ENCODE measurements around the gene CLIP2.
A peak's percentile ranks its signal among the peaks of the same experiment; 100 is the strongest.

CLIP2 gene

DNA sequence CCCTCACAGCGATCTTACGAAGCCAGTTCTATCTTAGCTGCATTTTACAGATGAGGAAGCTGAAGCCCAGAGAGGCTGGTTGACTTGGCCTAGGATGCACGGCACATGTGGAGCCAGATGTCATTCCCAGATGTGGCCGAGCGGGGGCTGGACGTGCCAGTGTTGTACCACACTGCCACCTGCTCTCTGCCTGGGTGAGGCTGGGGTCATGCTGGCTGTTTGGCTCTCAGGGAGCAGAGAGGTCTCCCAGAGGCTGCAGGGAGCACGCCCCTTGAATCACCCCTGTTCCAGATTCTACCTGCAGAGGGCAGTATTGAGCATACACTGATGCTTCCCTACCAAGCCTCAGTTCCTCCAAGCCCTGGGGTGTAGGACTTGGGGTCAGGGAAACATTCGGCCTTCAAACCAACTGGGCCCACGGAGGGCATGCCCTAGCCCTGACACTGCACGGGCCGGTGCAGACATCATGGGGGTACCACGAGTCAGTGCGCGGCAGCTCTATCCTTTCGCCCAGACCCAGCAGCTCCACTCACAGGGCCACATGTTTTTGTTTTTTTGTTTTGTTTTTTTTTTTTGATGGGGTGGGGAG is 160.7 kb downstream of the CLIP2 start:
- DNase-seq, result no peak

DNA sequence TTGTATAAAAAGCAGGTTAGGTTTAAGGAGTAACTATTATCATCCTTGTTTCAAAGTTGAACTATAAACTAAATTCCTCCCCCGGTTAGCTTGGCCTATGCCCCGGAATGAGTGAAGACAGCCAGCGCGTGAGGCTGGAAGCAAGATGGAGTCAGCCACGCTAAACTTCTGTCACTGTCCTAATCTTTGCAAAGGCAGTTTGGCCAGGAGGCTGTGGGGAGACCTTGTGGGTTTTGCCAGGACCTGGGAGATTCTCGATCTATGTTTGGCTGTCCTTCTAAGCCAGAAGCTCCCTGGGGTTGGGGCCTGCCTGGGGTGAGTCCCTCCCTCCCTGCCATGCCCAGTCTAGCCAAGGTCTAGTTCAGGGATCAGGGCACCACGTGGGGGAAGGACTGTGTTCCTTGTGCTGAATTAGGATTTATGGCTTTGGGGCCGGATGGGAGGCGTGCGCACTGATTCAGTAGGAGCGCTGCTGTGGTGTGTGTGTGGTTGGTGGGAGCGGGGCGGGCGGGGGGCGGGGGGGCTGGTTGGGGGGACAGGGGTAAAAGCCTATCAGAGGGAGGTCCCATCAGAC is 163.6 kb downstream of the CLIP2 start:
- DNase-seq, result peak; percentile 15

DNA sequence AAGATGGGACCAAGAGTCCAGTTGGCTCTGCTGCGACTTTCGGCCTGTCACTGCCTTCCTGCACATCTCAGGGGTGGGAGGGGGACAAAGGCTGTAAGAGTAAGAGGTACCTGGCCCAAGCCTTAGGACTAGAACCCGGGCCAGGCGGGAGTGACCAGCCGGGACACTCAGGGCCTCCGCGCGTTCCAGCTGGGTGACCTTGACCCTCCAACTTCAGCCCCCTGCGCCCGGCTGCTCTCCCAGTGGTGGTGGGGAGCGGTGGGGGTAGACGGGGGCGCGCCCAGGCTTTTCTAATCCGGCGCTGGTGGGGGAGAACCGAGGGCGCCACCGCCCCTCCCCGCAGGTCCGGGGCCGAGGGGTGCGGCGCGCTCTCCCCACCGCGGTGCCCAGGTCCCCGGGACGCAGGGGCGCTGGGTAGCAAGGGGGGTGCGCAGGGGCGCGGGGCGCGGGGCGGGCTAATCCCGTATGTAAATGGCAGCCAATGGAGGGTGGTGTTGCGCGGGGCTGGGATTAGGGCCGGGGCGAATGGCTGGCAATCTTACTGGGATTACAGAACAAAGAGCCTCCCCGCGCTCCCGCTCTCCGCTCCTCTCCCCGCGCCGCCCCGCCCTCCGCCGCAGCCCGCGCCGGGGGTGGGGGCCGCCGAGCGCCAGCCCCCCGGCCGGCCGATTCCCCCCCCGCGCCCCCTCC is 164.3 kb downstream of the CLIP2 start, which contains the start of gene GTF2IRD1:
GTF2IRD1 (plus strand) TSS at position 585 of the 690 bp plus-strand sequence. CDS start 54,175 bp downstream, outside the sequence.
- peak; percentile 76 for DNase-seq

DNA sequence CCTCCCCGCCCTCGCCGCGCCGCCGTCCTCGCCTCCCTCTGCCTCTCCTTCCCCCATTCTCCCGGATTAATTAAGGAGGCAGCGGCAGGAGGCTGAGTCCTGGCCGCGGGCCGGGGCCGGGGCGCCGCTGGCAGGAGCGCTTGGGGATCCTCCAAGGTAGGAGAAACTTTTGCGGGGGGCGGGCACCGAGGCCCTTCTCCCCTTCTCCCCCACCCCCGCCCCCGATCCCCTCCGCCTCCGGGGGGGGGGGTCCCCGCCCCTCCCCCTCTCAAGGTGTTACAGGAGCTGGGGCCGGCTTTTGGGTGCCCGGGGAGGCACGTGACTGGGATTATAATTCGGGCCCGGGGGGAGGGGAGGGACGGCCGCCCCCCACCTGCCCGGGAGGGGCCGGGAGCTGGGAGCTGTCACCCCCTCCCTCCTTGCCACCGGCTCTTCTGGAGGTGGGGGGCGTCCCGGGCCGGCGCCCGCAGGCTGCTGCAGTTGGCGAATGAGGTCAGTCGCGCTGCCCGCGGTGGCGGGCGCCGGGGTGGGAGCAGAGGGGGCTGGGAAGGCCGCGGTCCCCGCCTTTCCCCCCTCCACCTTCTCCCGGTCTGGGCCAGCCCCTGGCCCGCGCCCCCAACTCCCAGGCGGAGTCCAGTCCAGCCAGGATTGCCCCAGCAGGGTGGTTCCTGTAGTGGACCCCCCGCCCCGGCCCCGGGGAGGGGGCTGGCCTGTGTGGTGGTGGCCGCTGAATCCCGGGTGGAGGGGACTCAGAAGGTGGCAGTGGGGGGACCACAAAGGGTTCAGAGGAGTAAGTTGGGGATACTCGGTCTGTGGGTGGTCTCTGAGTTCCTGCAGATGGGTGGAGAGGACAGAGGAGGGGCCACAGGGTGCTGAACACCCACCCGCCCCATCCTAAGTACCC is 165.1 kb downstream of the CLIP2 start:
- no peak for DNase-seq

DNA sequence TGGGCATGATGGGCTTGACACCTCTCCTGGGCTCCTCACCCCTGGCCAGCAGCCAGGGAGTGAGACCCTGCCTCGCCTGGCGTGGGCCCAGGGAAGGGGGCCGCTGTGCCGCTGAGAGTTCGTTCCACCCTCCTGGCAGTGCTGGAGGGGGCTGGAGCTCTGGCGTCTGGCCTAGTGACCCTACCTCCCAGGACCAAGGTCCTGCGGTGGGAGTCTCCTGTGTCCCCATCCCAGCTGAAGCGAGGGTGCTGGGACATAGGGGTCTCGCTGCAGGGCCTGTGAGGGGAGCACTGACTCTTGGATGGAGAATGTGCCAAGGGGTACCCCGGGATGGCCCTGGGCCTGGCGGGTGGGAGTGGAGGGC is 165.7 kb downstream of the CLIP2 start:
- no peak for DNase-seq

DNA sequence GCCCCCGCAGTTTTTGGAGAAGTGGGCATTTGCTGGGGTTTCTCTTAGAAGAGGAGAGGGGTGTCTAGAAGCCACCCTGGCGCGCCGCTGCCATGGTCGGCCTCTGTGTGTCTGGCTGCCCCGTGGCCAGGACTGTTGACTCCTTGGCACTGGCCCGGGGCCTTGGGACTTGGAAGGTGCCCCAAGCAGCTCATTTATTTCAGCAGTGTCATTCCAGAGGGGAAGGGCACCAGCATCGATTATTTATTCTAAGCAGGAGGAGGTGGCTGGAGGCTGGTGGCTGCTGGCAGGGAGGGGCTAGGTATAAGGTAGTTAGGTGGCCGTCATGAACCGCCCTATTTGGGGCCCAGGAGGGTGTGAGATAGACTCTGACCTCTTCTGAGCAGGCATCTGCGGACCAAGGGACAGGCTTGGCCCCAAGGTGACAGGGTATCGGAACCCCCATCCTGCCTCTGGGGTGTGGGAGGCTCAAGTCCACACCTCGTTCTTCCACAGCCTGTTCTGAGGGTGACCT is 166.1 kb downstream of the CLIP2 start:
- DNase-seq, result no peak

All from NCI-H2227 treated with DMSO at 0.1 percent for 48 hours (cell line).